ENCODE measurements around the gene OR2AG1.

OR2AG1 gene, protein sequence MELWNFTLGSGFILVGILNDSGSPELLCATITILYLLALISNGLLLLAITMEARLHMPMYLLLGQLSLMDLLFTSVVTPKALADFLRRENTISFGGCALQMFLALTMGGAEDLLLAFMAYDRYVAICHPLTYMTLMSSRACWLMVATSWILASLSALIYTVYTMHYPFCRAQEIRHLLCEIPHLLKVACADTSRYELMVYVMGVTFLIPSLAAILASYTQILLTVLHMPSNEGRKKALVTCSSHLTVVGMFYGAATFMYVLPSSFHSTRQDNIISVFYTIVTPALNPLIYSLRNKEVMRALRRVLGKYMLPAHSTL

DNA sequence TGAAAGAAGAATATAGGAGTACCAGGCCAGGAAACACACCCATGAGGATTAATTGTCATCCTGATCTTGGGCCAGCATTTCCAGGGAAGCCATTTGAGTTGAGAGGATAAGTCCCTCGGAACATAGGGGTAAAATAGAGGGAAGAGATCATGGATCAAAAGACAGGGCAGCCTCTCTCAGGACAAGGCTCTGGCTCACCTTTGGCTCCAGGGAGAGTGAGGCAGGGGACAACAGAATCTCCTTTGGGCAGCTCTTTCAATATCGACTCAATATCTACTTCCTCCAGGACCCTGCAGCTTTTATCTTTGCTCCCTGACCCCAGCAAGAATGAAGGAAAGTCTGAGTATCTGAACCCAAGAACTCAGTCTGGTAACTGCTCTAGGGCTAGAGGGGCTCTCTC lies at the start of gene OR2AG1:
OR2AG1 (plus strand) TSS at position 301 of the 400 bp plus-strand sequence. CDS start 2,018 bp downstream, outside the sequence.
- FAIRE-seq = no peak

DNA sequence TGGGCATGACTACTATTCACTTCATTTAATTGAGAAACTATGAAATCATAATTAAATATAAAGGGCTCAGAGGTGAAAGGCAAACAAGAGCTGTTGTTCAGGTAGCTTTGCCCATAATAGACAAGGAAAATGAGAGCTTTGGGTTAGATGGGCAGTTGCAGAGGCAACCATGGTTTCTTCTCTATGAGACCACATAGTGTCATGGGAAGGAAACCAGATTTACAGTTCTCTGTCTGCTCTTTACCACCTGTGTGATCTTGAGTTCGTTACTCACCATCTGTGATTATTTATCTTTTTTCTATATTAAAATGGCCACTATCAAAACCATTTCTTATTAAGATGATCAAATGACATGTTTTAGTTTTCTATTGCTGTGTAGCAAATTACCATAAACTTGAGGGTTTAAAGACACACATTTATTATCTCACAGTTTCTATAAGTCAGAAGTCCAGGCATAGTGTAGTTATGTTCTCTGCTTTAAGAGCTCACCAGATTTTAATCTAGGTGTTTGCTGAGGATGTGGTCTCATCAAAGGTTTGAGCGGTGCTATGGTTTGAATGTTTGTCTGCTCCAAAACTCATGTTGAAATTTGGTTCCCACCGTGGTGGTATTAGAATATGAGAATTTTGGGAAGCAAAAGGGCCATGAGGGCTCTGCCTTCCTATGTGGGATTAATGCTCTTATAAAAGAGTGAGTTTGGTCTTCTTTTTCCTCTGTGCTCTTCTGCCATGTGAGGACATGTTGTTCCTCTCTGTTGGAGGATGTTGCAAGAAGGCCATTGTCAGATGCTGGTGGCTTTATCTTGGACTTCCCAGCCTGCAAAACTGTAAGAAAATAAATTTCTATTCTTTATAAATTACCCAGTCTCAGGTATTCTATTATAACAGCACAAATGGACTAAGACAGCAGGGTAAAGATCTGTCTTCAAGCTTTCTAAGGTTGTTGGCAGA lies 49.2 kb upstream of the OR2AG1 start:
- FAIRE-seq = no peak

DNA sequence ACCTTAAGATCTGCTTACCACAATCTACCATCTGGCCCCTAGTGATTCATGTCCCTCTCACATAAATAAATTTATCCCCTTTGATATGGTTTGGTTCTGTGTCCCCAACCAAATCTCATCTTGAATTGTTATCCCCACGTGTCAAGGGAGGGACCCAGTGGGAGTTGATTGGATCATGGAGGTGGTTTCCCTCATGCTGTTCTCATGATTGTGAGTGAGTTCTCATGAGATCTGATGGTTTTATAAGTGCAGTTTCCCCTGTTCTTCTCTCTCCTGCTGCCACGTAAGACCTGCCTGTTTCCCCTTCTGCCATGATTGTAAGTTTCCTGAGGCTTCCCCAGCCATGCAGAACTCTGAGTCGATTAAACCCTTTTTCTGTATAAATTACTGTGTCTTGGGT lies 48.2 kb upstream of the OR2AG1 start:
- no peak for FAIRE-seq

DNA sequence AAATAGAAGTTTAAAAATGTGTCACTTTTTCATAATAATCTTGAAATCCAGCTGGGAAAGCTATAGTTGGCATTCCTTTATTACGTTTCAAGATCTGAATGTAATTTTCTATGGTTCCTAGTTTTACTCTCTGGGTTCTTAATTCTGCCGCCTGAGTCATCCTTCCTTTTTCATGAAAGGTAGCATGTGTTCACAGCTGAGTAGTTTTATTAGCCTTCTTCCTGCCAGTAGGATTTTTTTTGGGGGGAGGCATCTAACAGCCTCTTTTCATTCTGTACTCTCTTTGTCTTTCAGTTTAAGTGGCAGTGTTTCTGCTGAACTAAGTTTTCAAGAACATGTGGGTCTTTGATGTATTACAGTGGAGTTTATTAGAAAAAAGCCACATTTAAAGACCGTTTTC lies 47.5 kb upstream of the OR2AG1 start:
- no peak for FAIRE-seq

DNA sequence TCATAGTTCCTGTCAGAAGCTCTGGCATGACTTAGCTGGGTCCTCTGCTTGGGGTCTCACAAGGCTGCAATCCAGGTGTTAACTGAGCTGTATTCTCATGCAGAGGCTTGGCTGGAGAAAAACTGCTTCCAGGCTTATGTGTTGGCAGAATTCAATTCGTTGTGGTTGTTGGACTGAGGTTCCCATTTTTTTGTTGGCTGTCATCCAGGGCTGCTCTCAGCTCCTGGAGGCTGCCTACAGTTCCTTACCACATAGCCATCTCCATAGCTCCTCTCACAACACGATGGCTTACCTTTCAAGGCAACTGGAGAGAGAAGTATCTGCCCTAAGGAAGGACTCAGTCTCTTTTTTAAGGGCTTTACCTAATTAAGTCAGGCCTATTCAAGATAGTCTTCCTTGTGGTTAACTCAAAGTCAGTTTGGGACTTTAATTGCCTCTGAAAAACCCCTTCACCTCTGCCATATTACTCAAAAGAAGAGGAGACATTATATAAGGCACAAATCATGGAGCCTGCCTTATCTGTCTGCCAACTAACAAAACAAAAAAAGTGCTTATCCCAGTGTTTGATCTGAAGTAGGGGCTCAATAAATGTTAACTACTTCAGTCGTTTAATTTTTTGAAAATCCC lies 46.2 kb upstream of the OR2AG1 start:
- no peak for FAIRE-seq

DNA sequence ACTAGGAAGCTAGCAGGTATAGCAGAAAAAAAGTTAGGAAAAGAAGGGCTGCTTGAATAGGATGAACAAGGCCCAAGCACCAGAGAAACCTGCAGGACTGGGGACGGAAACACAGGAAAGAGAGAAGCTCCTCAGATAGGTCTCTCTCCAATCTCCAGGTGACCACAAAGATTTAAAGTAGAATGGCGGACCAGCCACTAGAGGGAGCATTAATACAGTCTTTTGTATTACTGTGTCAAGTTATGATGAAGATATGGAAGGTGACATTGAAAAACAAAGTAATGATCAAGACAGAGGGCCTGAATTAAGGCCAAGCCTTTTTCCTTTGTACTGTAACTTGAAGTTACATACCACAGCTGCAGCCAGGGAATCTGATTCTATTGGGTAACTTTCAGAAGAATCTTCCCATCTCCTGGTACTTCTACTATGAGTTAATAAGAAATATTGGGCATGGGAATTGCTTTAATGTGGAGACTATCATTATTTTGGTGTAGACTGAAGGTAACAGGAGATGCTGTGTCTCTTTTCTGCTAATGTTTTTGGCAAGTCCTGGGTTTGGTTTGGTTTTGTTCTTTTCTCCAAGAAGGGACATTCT lies 44.9 kb upstream of the OR2AG1 start:
- no peak for FAIRE-seq

DNA sequence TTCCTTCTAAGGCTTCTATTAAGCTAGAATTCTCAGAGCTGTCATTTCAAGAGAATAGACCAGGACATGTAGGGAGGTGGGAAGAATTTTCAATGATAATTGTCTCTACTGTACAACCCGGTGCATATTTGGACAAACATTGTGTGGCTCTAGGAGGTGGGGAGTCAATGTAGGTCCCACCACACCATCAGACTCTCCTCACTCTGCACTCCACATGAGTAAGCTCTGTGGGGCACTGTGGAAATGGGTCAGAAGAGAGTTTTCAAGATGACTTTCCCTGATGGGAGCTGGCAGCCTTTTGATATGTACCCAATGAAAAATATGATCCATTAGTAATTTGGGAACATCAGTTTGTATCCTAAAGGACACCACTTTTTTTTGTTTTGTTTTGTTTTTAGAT lies 44.2 kb upstream of the OR2AG1 start:
- FAIRE-seq = no peak

DNA sequence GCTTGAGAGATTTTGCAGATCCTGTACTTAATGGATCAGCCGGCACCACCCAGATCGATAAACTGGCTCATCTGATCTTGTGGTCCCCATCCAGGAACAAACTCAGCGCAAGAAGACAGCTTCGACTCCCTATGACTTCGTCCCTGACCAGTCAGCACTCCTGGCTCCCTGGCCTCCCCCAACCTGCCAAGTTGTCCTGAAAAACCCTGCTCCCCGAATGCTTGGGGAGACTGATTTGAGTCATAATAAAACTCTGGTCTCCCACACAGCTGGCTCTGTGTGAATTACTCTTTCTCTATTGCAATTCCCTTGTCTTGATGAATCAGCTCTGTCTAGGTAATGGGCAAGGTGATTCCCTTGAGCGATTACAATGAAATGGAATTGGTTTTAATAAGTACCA lies 40.6 kb upstream of the OR2AG1 start:
- FAIRE-seq = no peak

DNA sequence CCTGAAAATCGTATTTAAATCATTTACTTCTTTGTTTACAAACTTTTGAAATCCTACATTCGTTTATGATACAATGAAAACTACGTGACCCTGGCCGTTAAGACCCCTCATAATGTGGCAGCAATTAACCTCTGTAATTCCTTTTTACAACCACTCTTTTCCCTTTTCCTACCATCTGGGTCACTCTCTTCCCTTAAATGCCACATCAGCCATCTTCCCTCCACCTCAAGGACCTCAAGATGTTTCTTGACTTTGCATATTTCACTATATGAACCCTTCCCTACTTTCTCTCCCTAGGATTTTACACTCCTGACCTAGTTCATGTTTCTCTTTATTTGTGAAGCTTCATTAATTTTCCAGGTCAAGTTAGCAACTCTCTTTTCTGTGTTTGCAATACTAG lies 37.8 kb upstream of the OR2AG1 start:
- no peak for FAIRE-seq

DNA sequence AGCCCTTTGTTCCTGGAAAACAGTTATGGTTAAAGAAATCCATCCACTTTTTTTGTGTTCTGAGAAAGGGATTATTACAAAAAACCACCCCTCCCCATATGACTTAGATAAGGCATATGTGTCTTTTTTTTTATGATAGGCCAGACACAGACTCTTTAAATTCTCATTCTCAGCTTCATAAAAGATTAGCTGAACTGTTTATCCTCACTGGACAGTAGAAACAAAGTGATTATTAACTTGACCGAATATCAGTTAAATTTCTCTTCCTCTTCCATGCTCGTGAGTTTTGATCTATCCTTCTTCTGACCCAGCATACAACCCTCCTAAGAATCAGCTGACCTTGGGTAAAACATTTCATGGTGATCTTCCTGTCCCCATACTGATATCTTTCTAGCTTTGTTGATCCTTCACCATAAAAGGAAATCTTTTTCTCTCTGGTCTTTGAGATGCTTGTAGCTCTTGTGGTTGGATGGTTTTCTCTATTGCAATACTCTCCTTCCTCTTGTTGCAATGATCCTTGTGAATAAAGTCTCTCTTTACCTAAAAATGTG lies 37.3 kb upstream of the OR2AG1 start:
- FAIRE-seq = no peak

DNA sequence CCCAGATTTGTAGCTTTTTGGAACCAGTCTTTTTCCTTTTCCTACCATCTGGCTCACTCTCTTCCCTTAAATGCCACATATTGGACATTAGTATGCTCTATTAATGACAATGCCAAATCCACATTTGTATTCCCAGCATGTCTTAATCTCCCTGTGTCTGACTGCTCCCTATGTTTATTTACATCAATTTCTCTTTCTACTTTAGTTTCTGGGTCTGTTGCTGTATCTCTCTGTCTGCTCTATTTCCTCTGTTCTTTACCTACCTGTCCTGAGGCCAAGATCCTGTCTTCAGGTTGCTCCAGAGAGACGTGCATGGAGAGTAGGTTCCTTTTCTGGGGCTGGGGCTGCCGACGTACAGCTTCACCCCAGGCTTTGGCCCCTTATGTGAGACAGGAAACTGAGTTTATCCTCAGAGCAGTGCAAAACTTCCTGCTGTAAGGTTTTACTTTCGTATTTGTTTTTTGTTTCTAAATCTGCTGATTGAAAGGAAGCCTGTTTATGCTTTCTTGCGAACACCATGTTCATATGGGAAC lies 36.7 kb upstream of the OR2AG1 start:
- no peak for FAIRE-seq

DNA sequence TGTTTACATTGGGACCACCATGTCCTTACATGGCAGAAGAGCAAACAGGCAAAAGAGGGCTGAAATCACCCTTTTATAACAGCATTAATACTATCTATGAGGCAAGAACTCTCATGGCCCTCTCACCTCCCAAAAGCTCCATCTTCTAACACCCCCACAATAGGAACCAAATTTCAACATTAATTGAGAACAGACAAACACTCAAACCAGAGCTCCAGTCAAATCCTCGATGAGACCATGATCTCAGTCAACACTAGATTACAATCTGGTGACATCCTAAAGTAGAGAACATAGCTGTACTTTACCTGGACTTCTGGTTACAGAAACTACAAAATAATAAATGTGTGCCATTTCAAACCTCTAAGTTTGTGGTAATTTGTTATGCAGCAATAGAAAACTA lies 36.2 kb upstream of the OR2AG1 start:
- FAIRE-seq = no peak

DNA sequence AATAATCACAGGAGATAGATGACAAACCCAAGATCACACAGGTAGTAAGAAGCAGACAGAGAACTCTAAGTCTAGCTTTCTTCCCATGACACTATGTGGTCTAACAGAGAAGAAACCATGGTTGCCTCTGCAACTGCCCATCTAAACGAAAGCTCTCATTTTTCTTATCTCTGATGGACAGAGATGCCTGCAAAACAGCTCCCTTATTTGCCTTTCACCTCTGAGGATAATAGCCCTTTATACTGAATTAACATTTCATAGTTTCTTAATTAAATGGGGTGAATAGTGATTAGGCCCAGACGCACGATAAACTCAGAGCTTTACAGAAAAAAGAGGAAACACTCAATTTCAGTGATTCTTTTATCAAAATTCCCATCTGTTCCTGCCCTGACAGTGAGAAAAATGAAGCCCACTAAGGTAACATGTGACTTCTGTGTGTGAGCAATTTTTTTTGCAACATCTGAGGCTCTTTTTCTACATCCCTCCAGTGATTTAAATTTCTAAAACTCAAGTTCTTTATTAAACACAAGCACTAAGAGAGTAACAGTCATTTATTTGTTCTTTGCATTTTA lies 35.6 kb upstream of the OR2AG1 start:
- FAIRE-seq = no peak

DNA sequence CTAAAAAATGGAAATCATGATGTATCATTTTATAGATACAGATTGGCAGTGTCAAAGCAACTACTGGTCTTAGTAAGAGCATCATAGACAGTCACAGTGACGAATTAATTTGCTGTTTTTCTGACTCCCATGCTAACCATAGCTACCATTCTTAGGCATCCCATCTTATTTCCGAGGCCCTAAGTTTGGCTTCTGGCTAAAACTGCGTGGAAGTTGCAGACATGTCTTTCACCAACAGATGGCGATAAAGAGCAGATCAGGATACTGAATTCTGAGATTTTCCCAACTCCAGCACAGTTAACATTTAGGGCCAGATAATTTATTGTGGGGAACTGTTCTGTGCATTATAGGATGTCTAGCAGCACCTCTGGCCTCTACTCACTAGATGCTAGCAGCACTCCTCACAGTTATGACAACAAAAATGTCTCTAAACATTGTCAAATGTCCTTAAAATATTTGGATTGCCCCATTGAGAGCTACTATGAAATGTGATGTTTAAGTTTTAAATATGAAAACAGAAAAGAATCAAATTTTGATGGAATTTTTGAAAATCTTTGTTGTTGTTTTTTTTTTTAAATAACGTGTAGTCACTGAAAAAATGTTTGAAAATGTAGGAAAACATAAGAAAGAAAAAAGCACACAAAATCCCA lies 27.4 kb upstream of the OR2AG1 start:
- peak; percentile 65 for FAIRE-seq

DNA sequence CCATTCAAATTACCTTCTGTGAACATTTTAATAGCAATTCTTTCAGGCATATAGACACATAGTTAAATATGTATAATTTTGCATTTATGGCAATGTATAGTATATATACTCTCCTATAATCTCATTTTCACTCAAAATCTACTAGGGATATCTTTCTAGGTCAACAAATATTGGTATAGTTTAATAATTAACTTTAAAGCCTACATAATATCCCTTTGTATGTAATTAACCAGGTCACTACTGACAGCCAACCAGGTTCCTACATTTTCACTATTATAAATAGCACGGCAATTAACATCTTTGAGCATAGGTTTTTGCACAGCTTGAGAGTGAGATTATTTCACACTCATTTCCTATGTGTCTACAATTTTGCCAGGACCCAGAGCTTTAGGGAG lies 26.9 kb upstream of the OR2AG1 start:
- no peak for FAIRE-seq

DNA sequence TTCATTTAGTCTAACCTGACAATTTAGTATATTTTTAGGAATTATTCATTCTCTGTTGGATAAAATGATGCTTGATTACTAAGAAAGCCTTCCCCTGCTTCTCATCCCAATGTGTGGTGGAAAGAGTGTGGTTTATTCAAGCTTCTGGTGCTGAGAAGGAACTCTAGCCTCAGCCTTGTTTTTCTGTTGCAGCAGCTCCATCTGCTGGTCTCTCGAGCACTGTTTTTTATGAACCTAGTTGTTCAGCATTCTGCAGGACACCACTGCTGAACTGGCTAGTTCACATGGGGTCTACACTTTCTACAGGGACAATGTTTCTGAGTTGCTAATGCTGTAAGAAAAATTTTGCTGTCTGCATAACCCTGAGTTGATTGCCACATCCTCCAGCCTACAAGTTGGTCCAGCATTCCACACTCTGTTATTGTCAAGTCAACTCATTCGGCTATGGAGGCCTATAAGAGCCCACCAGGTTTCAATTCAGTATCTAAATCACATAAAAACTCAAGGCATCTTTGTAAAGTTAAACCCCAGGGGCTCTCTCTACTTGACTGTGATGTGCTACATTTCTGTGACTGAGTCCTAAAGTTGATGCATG lies 25.4 kb upstream of the OR2AG1 start:
- peak; percentile 40 for FAIRE-seq

DNA sequence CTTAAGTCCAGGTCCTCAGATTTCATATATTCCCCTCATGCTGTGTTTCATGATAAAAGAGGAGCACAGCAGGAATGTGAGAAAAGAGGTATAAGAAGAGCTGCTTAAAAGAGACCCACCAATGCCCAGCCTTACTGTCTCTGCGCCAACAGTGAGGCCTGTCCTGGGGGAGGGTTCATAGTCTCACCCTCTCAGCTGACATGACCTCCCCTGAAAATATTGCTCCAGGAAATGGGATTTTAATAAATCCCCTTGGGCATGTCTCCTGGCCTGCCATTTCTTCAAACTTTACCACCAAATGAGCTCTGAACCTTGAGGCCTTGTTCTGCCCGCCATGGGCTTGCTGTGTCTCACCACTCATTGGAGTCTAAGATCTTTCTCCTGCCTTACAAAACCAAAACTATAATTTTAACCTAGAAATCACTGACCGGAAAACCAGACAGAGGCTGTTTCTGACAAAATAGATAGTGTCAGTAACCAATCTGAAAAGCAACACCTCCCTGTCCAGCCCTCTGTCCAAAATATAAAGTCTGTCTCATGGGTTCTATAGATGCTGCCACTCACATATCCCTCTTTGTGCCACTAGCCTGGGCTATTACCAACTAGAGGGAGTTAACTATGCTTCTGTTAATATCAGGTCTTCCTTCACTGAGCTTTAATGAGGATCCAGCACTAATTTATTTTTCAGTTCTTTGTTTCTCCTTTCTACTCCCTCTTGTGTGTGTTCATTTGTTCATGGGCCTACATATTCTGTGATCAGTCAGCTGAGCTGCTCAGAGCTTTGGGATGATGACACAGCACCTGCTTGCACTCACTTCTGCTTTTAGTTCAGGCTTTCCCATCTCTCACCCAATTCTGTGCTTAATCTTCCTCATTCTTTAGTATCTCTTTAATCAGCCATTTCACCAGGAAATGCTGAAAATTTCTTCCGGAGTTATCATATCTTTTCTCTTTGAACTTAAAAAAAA lies 10.6 kb upstream of the OR2AG1 start, which contains the start of gene OR2AG2:
OR2AG2 (minus strand) TSS at position 51 of the 968 bp plus-strand sequence. CDS start 3,019 bp downstream, outside the sequence.
- FAIRE-seq = no peak

DNA sequence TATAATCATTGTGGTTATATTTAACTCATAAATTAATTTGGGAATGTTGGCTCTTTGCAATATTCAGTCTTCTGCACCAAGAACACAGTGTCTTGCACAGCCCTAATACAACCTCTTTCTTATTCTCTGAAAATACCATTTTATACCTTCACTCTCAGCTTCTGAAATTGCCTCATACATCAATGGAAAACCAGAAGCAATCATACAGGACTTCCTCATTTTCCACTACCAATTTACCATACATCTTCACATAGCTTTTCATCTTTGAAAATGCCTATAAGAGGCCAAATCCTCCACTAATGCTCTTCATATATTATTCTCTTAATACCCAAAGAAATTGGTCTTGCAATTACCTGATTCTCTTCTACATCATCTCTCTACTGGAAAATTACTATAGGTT lies 4.3 kb upstream of the OR2AG1 start:
- FAIRE-seq = no peak

DNA sequence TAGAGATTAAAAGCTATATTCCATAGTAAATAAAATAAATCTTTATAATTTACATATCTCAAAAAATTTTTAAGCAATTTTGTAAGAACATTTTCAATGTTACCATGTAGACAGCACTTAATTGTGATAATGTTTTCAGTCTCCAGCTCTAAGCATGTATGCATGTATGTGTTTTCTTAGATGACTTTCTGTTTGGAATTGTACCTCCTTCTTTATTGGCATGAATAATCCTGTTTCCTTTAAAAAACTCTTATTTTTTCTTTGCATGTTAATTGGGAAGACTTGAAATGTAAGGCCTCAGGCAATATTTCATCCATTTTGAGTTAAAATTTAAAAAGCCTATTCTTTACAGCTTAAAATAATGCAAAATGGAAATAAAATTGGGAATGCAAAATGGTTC lies 2.0 kb upstream of the OR2AG1 start:
- no peak for FAIRE-seq

DNA sequence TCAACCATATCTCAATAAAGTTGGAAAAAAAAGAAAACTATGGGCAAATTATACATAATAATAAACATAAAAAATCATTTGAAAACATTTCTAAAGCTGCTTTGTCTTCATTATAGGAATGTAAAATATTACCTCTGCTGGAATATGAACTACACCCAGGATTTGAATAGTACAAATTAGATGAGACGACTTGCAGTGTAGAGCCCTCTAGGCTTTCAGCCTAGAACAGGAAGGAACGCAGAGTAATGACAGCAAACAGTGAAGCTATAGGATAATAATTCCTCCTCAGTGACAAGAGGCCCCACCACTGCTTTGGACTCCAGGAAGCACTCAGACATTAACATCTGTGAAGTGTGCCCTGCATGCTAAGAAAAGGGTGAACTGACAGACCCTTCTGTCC lies 7.7 kb downstream of the OR2AG1 start:
- no peak for FAIRE-seq
